ENCODE results near the gene CAPN5. TPM values are rescaled to one million over a fixed set of nuclear protein-coding genes. Genes with fewer than 3 reads are reported as not detected.

Gene CAPN5
- total and polyA plus RNA-seq, 2 of the 13 experiments (the other 11 are each of a cell fraction or from before 2014, with no cell fraction given), result 0.27 to 1.2 TPM

- ChIA-PET POLR2A (no interaction called here), CTCF (ENCODE audit: low intra/inter-chr PET ratio, low total read pairs) (no interaction called here)
- Histone ChIP-seq H3K4me1 (ENCODE audit: insufficient read depth, low read length) (peaks cover 20% of the 10 kb centered on the region), H3K4me2 (ENCODE audit: low read depth, low read length) (no peak overlapping the region), H3K27ac (ENCODE audit: extremely low read length, insufficient read depth, low read length) (no peak overlapping the region), H3K79me2 (ENCODE audit: insufficient read depth, low read length) (no peaks in the 10 kb centered on the region), H4K20me1 (ENCODE audit: insufficient read depth, low read length) (no peaks in the 10 kb centered on the region), H2AFZ (ENCODE audit: low read length) (no peak overlapping the region), H3K9me3 (ENCODE audit: low read length) (no peaks in the 10 kb centered on the region), H3K27me3 (ENCODE audit: control insufficient read depth in 1 of 2, insufficient read depth in 2 of 2, low read length in 2 of 2) (no peaks in the 10 kb centered on the region), H3K36me3 (replicated peaks in 1 of 2; ENCODE audit: control insufficient read depth in 1 of 2, insufficient read depth in 2 of 2, low read length in 2 of 2) (no peaks in the 10 kb centered on the region), H3K4me3 (replicated peaks in 1 of 3; ENCODE audit: insufficient read depth in 1 of 3, low read depth in 2 of 3, low read length in 3 of 3) (no peak overlapping the region), H3K9ac (ENCODE audit: insufficient read depth, low read depth, low read length) (no peak overlapping the region)
- in situ Hi-C loops (cut with HindIII; ENCODE audit: extremely low pct_ligation_motif_present, low pct_unique_long_range_greater_than_20kb) (no loop called here), intact Hi-C loops (cut with micrococcal nuclease; ENCODE audit: unreplicated experiment) (no loop called here)
- ATAC-seq (no peak), FAIRE-seq (no peak), DNase-seq (ENCODE audit: low spot score) (no peak)
- WGBS (ENCODE audit: low lambda C conversion rate), result 96% methylated on average over 22 of the region's 26 CpGs
- BruUV-seq (replicated peaks), result no TSS peak
- TF ChIP-seq NR3C1 (CRISPR knock-in tag; IDR thresholded peaks at IDR 0.05) (no peak), ZNF34 (CRISPR knock-in tag; IDR thresholded peaks at IDR 0.05; ENCODE audit: borderline replicate concordance) (no peak), ZNF317 (CRISPR knock-in tag; IDR thresholded peaks at IDR 0.05) (no peak), ZSCAN20 (CRISPR knock-in tag; IDR thresholded peaks at IDR 0.05; ENCODE audit: borderline replicate concordance) (no peak), KAT2B (IDR thresholded peaks at IDR 0.05; ENCODE audit: borderline replicate concordance, low read depth, low read length) (no peak)
- TF ChIP-seq, protein P1, sequence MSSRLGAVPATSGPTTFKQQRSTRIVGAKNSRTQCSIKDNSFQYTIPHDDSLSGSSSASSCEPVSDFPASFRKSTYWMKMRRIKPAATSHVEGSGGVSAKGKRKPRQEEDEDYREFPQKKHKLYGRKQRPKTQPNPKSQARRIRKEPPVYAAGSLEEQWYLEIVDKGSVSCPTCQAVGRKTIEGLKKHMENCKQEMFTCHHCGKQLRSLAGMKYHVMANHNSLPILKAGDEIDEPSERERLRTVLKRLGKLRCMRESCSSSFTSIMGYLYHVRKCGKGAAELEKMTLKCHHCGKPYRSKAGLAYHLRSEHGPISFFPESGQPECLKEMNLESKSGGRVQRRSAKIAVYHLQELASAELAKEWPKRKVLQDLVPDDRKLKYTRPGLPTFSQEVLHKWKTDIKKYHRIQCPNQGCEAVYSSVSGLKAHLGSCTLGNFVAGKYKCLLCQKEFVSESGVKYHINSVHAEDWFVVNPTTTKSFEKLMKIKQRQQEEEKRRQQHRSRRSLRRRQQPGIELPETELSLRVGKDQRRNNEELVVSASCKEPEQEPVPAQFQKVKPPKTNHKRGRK (CRISPR knock-in tag; IDR thresholded peaks at IDR 0.05), result no peak
- TF ChIP-seq, protein P2, sequence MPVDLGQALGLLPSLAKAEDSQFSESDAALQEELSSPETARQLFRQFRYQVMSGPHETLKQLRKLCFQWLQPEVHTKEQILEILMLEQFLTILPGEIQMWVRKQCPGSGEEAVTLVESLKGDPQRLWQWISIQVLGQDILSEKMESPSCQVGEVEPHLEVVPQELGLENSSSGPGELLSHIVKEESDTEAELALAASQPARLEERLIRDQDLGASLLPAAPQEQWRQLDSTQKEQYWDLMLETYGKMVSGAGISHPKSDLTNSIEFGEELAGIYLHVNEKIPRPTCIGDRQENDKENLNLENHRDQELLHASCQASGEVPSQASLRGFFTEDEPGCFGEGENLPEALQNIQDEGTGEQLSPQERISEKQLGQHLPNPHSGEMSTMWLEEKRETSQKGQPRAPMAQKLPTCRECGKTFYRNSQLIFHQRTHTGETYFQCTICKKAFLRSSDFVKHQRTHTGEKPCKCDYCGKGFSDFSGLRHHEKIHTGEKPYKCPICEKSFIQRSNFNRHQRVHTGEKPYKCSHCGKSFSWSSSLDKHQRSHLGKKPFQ (CRISPR knock-in tag; IDR thresholded peaks at IDR 0.05; ENCODE audit: insufficient replicate concordance), result no peak
Measured at GRCh38 chr11:77156396-77157195, 89.8 kb downstream of the CAPN5 start.

Data from HepG2 (cell line).